CD4-positive, alpha-beta T cell treated with Interleukin-4 for 1 hour (primary cell): ENCODE measurements around the gene CRTC3.
"Not testable (repeated sequence)": the region's sequence is repeated elsewhere in the genome, so short reads cannot be mapped to it uniquely, and the experiment has no call there.

Experiments
- DNase-seq, 2 donors: peaks; one replicate each; pipeline ENCODE4 v3.0.0-alpha.2; 2020 to 2022

CRTC3 gene

DNA sequence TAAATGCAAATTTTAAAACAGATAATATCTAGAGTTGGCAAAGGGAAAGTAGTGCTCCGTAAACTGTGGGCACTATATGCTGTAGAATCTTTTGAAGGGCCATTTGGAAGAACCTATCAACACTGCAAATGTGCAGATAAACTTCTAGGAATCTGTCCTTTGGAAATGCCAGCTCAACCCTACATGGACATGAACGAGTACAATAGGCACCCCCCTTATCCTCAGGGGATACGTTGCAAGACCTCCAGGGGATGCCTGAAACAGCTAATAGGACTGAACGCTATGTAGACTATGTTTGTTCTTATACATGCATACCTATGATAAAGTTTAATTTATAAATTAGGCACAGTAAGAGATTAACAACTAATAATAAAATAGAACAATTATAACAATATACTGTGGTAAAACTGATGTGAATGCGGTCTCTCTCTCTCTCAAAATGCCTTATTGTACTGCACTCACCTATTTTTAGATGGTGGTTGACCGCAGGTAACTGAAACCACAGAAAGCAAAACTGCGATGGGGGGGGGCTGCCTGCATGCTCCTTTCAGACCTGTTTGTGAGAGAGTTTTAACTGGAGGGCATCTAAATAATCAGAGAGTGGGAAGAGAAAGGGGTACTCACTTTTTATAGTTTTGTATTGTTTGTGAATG lies 127.9 kb downstream of the CRTC3 start:
- DNase-seq: peak; percentile 67 to 74

DNA sequence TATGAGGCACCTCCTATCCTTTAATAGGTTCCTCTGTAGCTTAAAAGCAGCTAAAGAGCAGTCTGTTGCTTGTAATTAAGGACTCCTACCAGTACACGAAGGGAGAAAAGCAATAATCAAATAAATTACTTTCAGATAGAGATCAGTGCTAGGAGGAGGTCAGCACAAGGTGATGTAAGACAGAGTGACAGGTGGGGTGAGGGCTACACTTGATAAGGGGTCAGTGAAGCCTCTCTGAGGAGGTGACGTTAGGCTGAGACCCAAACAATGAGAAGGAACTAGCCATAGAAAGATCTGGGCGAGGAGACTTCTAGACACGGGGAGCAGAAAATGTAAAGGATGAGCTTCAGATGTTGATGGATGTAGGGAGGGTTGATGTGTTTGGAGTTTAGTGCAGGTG lies 129.8 kb downstream of the CRTC3 start:
- DNase-seq: no peak

DNA sequence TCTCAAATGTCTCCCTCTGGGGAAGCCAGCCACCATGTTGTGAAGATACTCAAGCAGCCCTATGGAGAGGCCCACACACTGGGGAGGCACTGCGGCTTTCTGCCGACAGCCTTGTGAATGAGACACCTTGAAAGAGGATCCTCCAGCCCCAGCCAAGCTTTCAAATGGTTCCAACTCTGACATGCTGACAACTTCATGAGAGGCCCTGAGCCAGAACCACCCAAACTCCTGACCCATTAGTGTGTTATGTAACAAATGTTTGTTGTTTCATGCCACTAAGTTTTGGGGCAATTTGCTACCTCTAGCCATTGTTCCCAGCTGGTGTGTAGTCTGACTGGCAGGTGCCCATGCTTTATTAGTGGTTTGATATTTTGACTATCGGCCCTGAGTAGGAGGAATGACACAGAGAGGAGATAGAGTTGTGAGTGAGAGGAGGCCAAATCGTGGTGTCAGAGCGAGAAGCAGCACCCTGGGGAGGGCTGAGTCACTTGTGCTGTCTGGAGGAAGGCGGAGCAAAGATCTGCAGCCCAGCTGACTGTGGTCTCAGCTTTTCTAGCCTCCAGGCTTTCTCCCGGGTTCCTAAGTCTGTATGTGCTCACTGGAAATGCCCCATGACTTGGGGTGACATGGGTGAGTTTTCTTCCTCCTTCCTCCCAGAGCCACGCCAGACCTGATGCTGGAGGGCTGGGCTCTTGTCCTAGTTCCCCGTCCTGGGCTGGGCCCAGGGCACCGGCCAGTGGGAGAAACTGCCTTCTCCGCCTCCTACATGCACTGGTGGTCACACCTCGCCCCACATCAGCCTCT lies 130.7 kb downstream of the CRTC3 start:
- DNase-seq: peak; percentile 56 to 75

DNA sequence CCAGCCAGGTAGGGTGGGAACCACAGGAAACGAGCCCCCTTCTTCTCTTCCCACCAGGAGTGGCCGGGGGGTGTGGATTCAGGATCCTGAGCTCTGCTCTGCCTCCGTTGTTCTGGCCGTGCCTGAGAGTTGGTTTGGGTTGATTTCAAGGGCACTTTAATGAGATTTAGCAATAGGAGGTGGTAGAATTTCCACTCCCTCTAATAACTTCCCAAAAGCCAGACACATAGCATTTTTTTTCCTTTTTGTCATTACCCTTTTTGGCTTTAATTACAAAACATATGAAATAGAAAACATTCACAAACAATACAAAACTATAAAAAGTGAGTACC lies 131.2 kb downstream of the CRTC3 start:
- DNase-seq: not testable (repeated sequence)

DNA sequence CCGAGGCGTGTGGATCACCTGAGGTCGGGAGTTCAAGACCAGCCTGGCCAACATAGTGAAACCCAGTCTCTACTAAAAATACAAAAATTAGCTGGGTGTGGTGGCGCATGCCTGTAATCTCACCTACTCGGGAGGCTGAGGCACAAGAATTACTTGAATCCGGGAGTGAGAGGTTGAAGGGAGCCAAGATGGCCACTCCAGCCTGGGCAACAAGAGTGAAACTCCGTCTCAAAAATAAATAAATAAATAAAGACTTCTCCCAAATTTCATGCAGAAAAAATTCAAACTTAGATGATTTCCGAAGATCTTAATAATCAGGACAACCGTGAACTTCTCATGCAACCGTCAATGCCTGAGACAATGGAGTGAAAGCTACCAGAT lies 134.3 kb downstream of the CRTC3 start:
- DNase-seq: not testable (repeated sequence)

DNA sequence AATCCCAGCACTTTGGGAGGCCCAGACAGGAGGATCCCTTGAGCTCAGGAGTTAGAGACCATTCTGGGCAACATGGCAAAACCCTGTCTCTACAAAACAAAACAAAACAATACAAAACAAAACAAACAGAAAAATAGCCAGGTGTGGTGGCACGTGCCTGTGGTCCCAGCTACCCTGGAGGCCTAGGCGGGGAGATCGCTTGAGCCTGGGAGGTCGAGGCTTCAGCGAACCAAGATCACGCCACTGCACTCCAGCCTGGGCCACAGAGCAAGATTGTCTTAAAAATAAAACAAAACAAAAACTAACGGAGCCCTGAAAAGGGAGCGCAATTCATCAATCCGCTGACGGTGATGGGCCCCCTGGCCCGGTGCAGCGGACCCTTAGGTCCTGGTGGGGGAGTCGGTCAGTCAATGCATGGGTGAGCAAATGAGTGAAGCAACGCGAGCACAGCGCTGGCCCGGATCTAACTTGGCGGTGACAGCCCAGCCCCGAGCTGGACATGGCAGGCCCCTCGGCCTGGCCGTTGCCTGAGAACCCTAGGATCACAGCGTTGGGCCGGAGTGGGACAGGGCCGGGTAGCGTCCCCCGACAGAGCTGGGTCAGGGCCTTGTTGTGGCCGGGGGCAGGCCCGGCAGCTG lies 135.0 kb downstream of the CRTC3 start:
- no peak for DNase-seq

DNA sequence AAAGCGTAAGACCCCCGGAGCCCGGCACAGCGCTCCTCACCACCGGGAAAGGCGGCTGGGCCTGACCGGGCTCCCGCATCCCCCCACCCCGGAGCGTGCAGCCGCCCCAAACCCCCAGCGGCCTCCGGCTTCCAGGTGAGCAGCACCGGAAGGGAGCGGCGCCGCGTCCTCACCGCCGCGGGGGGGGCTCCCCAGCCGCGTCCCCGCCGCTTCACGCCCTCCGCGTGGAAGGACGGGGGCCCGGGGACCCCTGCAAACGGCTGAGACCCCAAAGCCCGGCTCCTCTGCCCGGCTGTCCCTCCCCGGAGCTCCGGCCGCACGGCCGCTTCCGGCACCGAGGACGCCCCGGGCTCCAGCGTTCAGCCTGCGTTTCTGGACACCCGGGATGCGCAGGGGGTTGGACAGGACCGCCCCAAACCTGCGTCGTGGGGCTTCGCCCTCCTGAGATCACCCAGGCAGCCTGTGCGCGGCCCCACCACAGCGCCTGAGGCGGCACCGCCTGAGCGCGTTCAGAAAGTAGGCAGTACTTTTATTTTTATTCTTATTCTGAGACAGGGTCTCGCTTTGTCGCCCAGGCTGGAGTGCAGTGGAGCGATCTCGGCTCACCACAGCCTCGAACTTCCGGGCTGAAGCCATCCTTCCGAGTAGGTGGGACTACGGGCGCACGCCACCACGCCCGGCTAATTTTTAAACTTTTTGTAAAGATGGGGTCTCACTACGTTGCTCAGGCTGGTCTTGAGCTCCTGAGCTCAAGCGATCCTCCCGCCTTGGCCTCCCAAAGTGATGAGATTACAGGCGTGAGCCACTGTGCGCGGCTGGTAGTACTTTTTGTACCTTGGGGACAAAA lies 135.8 kb downstream of the CRTC3 start:
- peak; percentile 37 to 60 for DNase-seq

DNA sequence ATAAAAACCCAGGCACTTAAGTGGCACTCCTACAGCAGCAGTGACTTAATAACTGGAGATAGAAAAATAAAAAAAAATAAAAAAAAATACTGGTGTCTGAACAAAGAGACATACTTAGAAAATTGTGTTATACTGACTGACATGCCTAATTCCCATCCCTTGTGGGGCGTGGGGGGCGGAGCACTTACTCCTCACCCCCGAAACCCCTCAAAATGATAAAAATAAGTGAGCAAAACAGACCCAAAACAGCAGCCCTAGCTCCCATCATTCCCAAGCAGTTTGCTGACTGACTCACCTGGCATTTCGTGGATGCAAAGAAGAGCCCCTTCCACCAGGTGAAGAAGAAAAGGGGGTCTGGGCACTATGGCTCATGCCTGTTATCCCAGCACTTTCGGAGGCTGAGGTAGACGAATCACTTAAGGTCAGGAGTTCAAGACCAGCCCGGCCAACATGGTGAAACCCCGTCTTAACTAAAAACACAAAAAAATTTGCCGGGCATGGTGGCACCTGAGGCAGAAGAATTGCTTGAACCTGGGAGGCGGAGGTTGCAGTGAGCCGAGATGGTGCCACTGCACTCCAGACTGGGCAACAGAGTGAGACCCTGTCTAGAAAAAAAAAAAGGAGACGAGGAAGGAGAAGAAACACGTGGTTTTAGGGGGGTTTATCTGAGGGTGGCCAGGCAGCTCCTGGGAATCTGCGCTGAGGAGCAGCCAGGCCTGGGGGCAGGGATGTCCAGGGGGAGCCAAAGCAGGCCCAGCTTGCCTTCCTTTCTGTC lies 136.6 kb downstream of the CRTC3 start:
- DNase-seq: no peak

DNA sequence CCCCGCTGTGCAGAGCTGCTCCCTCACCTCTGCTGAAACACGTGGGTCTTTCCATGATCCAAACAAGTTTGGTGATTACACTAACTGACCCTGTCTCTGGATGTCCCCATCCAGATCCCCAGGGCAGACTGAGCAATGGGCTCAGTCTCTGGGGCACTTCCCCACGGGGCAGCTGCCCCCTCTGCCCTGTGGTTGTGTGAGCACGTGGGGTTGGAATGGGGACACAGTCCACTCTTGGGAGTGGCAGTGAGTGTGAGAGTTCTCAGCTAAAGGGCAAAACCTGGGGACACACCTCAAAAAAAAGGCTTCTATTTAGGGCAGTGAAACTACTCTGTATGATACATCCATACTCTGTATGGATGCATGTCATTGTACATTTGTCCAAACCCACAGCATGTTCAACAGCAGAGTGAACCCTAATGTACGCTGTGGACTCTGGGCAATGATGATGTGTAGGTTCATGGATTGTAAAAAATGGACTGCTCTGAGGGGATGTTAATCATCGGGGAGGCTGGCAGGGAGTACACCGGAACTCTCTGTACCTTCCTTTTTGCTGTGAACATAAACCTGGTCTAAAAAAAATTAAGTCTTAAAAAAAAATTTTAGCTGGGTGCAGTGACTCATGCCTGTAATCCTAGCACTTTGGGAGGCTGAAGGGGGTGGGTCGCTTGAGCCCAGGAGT lies 137.5 kb downstream of the CRTC3 start:
- no peak for DNase-seq

DNA sequence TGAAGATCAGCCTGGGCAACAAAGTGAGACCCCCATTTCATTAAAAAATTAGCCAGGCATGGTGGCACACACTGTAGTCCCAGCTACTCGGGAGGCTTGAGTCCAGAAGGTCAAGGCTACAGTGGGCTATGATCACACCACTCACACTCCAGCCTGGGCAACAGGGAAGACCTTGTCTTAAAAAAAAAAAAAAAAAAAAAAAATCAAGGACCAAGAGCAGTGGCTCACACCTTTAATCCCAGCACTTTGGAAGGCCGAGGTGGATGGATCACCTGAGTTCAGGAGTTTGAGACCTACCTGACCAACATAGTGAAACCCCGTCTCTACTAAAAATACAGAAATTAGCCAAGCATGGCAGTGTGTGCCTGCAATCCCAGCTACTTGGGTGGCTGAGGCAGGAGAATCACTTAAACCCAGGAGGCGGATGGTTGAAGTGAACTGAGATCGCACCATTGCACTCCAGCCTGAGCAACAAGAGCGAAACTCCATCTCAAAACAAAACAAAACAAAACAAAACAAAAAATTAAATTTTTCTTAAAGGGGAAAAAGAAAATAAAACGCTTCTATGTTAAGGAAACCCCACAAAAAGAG lies 138.1 kb downstream of the CRTC3 start:
- not testable (repeated sequence) for DNase-seq

DNA sequence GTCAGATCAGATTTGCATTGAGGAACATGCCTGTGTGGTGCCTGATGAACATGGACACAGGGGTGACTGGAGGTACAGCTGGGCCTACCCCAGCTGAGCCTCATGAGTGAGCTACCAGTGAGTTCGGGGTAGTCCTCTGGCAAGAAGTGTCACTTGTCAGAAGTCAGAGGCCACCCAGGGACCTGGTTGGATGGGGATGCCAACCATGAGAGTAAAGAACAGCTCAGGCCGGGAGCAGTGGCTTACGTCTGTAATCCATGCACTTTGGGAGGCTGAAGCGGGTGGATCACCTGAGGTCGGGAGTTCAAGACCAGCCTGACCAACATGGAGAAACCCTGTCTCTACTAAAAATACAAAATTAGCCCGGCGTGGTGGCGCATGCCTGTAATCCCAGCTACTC lies 140.9 kb downstream of the CRTC3 start:
- DNase-seq: not testable (repeated sequence)

DNA sequence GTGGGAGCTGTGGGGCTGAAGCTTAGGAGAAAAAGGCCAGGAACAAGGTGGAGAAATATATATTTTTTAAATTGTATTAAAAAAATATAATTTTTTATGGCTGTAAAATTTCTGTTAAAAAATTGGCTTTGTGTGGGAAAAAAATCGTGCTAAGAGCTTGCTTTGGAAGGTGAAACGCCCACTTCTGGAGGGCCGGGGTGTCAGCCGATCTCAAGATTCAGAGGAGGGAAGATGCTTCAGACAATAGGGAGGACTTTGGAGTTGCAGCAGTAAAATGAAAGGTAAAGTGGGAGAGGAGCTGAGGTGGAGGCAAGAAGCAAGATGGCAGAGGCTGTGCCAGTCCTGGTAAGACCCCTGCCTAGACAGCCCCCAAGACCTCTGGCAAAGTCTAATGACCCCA lies 141.5 kb downstream of the CRTC3 start:
- no peak for DNase-seq

DNA sequence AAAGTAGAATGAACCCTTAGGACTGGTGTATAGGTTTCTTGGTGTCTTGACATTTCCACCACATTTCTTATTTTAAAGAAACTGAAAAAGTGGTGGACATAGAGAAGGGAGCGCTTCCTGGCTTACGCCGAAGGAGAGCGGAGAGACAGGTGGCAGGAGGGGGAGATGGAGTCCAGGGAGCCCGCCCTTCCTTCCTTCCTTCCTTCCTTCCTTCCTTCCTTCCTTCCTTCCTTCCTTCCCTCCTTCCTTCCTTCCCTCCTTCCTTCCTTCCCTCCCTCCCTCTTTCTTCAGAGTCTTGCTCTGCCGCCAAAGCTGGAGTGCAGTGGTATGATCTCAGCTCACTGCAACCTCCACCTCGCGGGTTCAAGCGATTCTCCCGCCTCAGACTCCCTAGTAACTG lies 143.6 kb downstream of the CRTC3 start:
- DNase-seq: not testable (repeated sequence)

DNA sequence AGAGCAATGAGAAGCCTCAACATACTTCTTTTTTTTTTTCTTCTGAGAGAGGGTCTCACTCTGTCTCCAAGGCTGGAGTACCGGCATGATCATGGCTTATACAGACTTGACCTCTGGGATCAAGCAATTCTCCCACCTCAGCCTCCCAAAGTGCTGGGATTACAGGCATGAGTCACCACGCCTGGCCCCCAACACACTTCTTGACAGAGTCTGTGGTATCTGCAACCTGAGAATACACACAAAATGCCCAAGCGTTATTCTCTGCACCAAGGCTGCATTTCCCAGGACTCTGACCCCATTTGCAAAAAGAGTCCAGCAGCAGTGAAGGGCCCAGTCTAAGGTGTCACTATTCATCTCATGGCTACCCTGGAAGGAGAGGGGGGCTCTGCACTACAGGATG lies 144.8 kb downstream of the CRTC3 start:
- DNase-seq: no peak

DNA sequence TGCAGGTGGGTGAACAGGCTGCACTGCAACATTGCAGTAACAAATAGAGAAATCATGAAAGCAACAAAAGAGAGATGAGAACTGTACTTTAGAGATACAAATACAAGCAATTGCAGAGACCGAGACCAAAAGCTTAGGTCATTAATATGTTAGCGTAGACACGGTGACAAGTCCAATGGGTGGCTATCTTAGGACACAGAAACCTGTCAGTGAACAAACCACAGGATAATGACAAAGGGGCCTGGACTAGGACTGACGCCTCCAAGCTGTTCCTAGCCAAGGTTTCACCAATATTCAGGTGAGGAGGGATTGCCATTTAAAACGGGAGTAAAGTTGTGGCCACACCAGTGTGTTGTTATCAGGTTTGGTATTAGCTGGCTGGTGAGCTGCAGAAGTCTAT lies 145.7 kb downstream of the CRTC3 start:
- no peak for DNase-seq

DNA sequence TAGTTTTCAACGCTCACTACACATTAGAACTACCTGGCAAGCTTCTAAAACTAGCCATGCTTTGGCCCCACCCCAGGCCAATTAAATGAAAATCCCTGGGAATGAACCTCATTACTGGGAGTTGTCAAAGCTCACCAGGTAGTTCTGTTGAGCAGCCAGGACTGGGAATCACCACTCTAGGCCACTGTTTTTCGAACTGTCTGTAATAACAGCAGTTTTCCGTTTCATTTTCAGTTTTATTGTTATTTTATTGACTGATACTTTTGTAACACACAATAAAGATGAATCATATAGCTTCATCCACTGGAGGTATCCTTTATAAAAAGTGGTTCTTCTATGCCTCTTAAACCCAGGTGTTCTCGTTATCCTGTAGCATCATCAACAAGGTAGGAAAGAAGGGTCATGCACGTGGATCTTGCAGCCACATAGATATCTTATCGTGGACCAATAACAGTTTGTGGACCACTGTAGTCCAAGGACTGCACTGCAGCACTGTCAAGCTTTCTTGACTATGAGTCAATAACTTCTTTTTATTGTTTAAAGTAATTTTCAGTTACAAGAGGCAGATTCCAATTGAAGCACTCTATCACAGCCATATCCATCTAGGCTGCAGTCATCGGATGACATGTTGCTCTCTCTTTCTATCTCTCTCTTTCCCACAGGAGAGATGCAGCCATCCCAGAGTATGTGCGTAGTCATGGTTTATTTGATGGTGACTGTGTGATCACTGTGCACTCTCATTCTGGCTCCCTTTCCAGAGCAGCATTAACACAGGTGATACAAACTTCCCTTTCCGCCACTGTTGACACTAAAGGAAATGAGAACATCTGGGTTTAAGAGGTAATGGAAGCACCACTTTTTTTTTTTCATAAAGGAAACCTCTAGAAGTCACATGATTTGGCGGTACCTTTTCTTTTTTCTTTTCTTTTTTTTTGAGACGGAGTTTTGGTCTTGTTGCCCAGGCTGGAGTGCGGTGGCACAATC lies 148.4 kb downstream of the CRTC3 start:
- peak in 1 of 2 donors; percentile 44 for DNase-seq

DNA sequence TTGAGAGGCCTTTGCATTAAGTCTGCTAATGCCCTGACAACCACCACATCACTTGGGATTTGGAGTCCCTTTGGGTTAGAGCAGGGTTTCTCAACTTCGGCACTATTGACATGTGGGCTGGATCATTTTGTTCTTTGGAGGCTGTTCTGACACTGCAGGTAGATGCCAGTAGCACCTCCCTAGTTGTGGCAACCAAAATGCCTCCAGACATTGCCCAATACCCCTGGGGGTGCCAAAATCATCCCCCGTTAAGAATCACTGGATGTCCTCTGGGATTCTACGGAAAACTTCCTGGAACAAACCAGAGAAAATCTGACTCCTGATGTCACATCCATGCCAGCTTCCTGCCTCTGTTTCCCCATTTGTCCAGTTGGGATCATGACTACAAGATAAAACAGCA lies 150.2 kb downstream of the CRTC3 start:
- no peak for DNase-seq

DNA sequence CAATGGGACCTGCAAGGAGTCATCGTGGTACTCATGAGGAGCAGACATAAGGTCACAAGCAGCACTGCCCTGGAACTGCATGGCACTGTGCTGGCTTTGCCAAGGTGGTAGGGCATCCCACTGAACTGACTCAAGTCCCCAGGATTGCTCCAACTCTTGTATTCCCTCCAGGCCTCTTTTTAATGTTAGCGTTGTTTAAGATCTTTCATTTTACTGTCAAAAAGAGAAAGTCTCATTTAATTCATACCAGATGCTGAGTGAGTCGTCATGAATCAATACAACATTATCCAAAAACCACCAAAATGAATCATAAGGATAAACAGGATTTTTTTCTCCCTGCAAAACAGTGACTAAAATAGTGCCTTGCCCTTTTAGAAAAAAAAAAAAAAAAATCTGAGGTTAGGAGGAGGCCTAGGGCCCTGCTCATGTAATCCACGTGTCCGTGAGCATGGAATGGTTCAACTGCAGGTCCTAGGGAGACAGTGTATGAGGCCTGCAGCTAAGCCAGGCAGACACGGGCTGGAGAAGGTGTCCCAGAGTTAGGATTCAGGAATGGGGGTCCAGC lies 150.7 kb downstream of the CRTC3 start:
- no peak for DNase-seq

DNA sequence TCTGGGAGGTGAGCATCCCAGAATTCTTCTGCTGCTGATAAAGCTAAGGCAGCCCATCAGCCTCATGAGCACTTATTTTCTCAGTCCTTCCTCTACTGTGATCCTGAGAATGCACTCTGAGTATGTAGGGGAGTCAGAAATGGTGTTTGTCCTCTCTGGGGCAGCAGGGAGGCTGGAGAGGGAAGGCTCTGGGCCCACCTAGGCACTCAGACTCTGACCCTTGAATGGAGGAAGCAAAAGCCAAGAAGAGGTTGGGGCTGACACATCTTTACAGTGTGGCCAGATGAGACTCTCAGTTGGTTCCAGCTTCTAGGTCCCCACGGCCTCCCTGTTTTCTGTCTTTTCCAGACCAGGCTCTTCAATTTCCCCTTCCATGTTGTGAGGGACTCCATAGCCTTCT lies 151.3 kb downstream of the CRTC3 start:
- no peak for DNase-seq

DNA sequence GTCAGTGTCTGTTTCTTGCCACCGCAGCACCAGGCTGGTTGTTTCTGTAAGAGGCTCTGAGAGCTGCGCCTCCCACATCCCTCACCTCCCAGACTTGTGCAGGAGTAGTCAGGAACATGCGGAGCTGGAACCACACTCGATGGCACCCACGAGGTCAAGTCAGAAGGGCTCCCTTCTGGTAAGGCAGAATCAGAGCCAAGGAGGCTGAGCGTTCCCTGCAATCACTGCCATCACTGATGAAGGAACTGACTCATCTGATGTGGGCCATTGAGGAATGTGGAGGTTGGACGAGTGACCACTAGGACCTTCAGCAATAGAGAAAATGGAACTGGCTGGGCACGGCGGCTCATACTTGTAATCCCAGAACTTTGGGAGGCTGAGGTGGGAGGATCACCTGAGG lies 151.8 kb downstream of the CRTC3 start:
- DNase-seq: no peak
